ENCODE results near the gene PARD3B. TPM values are rescaled to one million over a fixed set of nuclear protein-coding genes. Genes with fewer than 3 reads are reported as not detected.
"Not testable (repeated sequence)": the region's sequence is repeated elsewhere in the genome, so short reads cannot be mapped to it uniquely, and the experiment has no call there.

PARD3B gene
- total RNA-seq, 2 experiments from 2014 or later = 0.46 TPM; not detected in 1

DNA sequence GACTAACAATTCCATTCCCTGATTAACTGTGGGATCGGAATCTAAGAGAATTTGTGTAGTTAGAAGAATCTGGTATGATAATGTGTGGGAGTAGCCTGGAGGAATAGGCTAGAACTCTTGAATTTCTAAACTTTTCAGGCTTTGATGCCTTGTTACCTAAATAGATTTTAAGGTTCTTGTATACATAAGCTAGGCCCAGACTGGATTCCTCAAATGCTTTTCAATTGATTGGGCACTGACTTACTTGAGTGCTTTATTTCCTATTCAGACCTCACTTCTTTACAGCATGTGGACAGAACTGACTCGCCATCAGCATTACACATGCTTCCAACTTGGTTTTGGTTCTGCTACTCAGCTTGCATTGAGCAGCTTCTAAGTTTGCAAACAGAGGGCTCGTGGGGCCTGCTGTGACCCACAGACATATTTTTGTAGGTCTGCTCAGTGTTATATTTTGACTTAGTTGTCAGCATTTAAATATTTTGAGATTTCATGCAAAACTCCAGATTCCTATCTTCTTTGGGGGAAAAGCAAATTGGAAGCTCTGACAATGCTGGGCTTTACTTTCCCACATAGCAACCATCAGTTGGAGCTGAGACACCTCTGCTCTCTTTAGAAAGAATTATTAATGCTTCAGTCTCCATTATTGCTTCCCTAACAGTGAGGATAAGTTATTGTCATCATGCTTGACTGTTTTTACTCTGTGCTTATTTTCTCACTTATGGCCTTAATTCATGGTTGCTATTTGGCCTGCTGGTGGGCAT is 5.7 kb downstream of the PARD3B start:
- CTCF ChIA-PET = no interaction called here
- POLR2A ChIA-PET = no interaction called here
- ATAC-seq (no peak), DNase-seq (no peak)
- Mint-ChIP-seq H3K27ac (no peak overlapping the region), H3K4me3 (no peak overlapping the region), H3K36me3 (ENCODE audit: low read depth) (no peaks in the 10 kb centered on the region), H3K27me3 (peaks cover 19% of the 10 kb centered on the region), H3K4me1 (no peaks in the 10 kb centered on the region), H3K9me3 (ENCODE audit: low read depth) (no peaks in the 10 kb centered on the region)
- intact Hi-C loops (cut with DNase I, micrococcal nuclease) = no loop called here

DNA sequence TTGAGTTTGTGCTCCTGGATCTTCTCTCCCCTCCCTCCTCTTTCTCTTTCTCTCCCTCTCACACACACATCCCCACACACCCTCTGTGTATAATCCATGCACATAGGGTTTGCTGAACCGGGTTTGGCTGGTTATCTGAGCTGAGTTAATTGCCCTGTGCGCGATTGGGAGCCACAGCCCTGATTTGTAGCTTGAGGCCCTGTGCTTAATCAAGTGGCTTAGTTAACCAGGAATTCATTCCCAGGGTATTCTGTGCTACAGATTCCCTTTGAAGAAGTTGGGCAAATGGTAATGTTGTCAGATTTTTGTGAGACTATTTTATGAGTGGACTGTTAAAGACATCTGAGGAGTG is 6.2 kb downstream of the PARD3B start:
- intact Hi-C loops (cut with DNase I, micrococcal nuclease) = no loop called here
- ATAC-seq (no peak), DNase-seq (no peak)
- Mint-ChIP-seq H3K4me1 (no peaks in the 10 kb centered on the region), H3K9me3 (ENCODE audit: low read depth) (no peaks in the 10 kb centered on the region), H3K27me3 (peaks cover 15% of the 10 kb centered on the region), H3K36me3 (ENCODE audit: low read depth) (no peaks in the 10 kb centered on the region), H3K27ac (no peak overlapping the region), H3K4me3 (no peak overlapping the region)
- ChIA-PET CTCF (interaction anchor here (0.6 kb wide), 2 partner anchors 102 to 659 kb away, joined by 3 to 6 read pairs; no protein-coding TSS in a partner anchor), POLR2A (no interaction called here)

DNA sequence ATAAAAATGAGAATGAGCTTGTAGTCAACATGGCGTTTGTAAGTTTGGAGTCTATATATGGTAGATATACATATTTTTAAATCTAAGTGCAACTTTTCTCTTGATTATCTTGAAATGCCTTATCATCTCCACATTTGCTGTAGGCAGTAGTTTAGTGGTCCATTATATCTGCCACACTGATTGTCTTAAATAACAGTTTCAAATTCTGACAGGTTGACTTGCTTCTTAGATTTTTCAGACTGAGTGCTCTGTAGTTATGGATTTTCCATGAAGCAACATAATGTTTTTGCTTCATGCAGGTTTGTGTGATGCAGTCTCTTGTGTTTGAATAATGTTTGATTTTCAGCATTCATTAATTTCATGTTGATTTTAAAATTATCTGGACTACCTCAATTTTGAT is 12.3 kb downstream of the PARD3B start:
- no peaks in the 10 kb centered on the region for H3K9me3 Mint-ChIP-seq (ENCODE audit: low read depth)
- CTCF ChIA-PET = no interaction called here

DNA sequence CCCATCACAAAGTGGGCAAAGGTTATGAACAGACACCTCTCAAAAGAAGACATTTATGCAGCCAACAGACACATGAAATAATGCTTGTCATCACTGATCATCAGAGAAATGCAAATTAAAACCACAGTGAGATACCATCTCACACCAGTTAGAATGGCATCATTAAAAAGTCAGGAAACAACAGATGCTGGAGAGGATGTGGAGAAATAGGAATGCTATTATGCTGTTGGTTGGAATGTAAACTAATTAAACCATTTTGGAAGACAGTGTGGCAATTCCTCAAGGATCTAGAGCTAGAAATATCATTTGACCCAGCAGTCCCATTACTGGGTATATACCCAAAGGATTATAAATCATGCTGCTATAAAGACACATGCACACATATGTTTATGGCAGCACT is 14.1 kb downstream of the PARD3B start:
- H3K27ac Mint-ChIP-seq; DNase-seq; H3K36me3 Mint-ChIP-seq (ENCODE audit: low read depth); POLR2A ChIA-PET; H3K4me3 Mint-ChIP-seq; H3K4me1 Mint-ChIP-seq; ATAC-seq; intact Hi-C loops (cut with DNase I, micrococcal nuclease); H3K9me3 Mint-ChIP-seq (ENCODE audit: low read depth): not testable (repeated sequence)
- CTCF ChIA-PET = interaction anchor here (0.7 kb wide), 1 partner anchor 12 kb away, joined by 5 read pairs; no protein-coding TSS in a partner anchor
- peaks cover 18% of the 10 kb centered on the region for H3K27me3 Mint-ChIP-seq

More for the DNA sequence above, 12.3 kb downstream of the PARD3B start:
- no peaks in the 10 kb centered on the region for H3K4me1 Mint-ChIP-seq
- peaks cover 18% of the 10 kb centered on the region for H3K27me3 Mint-ChIP-seq
- intact Hi-C loops (cut with DNase I, micrococcal nuclease) = no loop called here
- no peak overlapping the region for H3K4me3 Mint-ChIP-seq
- no peaks in the 10 kb centered on the region for H3K36me3 Mint-ChIP-seq (ENCODE audit: low read depth)
- H3K27ac Mint-ChIP-seq = no peak overlapping the region
- POLR2A ChIA-PET = no interaction called here
- ATAC-seq (no peak), DNase-seq (no peak)

DNA sequence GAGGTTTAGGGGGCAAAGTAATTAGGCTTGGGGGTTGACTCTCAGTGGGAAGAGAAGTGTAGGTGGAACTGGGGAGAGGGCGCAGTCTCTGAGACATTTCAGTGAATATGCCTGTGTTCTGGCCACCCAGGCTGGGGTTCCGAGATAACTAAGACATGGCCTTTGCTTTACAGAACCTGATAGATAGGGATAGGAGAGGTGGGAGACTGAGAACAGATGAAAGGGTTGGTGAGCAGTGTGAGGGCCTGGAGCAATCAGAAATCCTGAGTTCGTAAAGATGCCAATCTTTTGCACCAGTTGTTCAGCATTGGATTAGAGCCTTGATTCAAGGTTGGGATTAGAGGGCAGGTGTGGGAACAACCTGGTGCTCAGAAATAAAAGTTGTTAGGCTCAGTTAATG is 15.6 kb downstream of the PARD3B start:
- H3K36me3 Mint-ChIP-seq (ENCODE audit: low read depth) = no peaks in the 10 kb centered on the region
- DNase-seq = no peak
- intact Hi-C loops (cut with DNase I, micrococcal nuclease) = no loop called here
- ChIA-PET POLR2A (no interaction called here), CTCF (no interaction called here)
- H3K9me3 Mint-ChIP-seq (ENCODE audit: low read depth) = no peaks in the 10 kb centered on the region
- peaks cover 14% of the 10 kb centered on the region for H3K27me3 Mint-ChIP-seq
- H3K4me1 Mint-ChIP-seq = no peaks in the 10 kb centered on the region
- no peak for ATAC-seq
- no peak overlapping the region for H3K27ac Mint-ChIP-seq
- no peak overlapping the region for H3K4me3 Mint-ChIP-seq

DNA sequence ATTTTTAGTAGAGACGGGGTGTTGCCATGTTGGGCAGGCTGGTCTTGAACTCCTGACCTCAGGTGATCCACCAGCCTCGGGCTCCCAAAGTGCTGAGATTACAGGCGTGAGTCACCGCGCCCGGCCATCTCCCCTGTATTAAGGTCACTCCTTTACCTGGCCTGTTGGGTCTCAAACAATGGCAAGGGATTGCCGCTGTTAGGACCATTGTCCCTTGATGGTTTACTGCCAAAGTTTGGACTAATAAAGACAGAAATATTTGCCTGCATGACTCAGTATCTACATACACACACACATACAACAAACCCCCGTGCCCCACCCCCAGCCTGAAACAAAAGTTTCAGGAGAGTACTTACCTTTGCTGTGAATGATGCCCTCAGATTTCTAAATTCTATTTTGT is 16.5 kb downstream of the PARD3B start:
- ChIA-PET POLR2A (no interaction called here), CTCF (interaction anchor here (1.0 kb wide), 1 partner anchor 19 kb away, joined by 3 read pairs; no protein-coding TSS in a partner anchor)
- ATAC-seq (no peak), DNase-seq (no peak)
- no peaks in the 10 kb centered on the region for H3K9me3 Mint-ChIP-seq (ENCODE audit: low read depth)
- peaks cover 13% of the 10 kb centered on the region for H3K27me3 Mint-ChIP-seq
- no peak overlapping the region for H3K27ac Mint-ChIP-seq
- no peaks in the 10 kb centered on the region for H3K4me1 Mint-ChIP-seq
- H3K4me3 Mint-ChIP-seq = no peak overlapping the region
- H3K36me3 Mint-ChIP-seq (ENCODE audit: low read depth) = no peaks in the 10 kb centered on the region
- intact Hi-C loops (cut with DNase I, micrococcal nuclease) = no loop called here

DNA sequence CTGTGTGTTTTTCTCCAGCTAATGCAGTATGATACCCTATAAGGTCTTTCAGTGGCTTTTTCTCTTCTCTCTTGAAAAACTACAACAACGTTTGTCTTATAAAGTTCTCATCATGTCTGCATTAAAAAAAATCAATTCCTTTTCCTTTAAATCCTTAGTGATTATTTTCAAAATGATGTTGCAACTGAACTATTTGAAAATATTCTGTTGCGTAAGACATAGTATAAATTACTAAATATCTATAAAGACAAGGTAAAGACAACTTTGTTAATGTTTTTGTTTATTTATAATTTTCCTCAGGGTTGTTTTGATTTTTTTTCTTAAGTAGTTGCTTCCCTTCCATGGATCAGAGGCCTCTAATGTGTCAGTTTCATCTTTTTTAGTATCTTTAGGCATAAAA is 21.2 kb downstream of the PARD3B start:
- no peak overlapping the region for H3K27ac Mint-ChIP-seq
- H3K36me3 Mint-ChIP-seq (ENCODE audit: low read depth) = no peaks in the 10 kb centered on the region
- no peaks in the 10 kb centered on the region for H3K27me3 Mint-ChIP-seq
- no peak for ATAC-seq
- H3K4me3 Mint-ChIP-seq = no peak overlapping the region
- no peak for DNase-seq
- ChIA-PET CTCF (no interaction called here), POLR2A (no interaction called here)
- intact Hi-C loops (cut with DNase I, micrococcal nuclease) = no loop called here
- no peaks in the 10 kb centered on the region for H3K4me1 Mint-ChIP-seq
- H3K9me3 Mint-ChIP-seq (ENCODE audit: low read depth) = no peaks in the 10 kb centered on the region

DNA sequence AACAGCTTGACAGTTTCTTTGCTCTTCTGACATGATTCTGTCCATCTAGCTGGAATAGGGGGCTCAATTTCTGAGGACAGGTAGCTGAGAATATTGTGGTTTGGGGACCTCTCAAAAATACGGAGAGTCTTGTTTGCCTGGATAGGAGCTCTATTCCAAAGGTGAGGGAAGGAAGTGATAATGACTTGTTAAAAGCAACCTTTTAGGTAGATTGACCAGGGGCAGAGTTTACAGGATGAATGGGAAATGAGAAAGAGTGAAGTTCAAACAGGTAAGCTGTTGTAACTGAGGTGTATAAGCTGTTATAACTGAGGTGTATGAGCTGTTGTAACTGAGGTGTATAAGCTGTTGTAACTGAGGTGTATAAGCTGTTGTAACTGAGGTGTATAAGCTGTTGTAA is 25.1 kb downstream of the PARD3B start:
- intact Hi-C loops (cut with DNase I, micrococcal nuclease) = no loop called here
- DNase-seq (no peak), ATAC-seq (no peak)
- CTCF ChIA-PET = interaction anchor here (1.2 kb wide), 1 partner anchor 311 kb away, joined by 3 read pairs; no protein-coding TSS in a partner anchor
- Mint-ChIP-seq H3K4me1 (no peaks in the 10 kb centered on the region), H3K27ac (no peak overlapping the region), H3K4me3 (no peak overlapping the region), H3K9me3 (ENCODE audit: low read depth) (no peaks in the 10 kb centered on the region), H3K27me3 (no peaks in the 10 kb centered on the region), H3K36me3 (ENCODE audit: low read depth) (no peaks in the 10 kb centered on the region)
- POLR2A ChIA-PET = no interaction called here

DNA sequence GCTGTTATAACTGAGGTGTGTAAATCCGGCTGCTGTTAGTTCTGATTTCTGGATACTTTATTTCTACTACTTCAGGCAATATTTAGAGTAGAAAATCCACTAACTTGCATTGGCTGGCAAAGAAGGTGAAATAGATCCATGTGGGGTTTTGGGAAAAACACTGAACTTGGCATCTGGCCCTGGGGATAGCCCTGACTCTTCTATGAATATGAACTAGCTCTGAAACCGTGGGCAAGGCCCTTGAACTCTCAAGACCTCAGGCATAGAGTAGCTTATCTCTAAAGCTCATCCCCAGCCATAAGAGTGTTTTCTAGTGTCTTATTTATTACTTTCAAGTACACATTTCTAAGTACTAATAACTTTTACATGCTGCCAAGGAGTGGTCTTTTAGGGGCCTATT is 25.8 kb downstream of the PARD3B start:
- Mint-ChIP-seq H3K4me3 (no peak overlapping the region), H3K9me3 (ENCODE audit: low read depth) (no peaks in the 10 kb centered on the region), H3K27me3 (no peaks in the 10 kb centered on the region), H3K4me1 (peaks cover under 1% of the 10 kb centered on the region), H3K36me3 (ENCODE audit: low read depth) (no peaks in the 10 kb centered on the region), H3K27ac (no peak overlapping the region)
- ChIA-PET CTCF (no interaction called here), POLR2A (no interaction called here)
- DNase-seq (no peak), ATAC-seq (no peak)
- intact Hi-C loops (cut with DNase I, micrococcal nuclease) = no loop called here

DNA sequence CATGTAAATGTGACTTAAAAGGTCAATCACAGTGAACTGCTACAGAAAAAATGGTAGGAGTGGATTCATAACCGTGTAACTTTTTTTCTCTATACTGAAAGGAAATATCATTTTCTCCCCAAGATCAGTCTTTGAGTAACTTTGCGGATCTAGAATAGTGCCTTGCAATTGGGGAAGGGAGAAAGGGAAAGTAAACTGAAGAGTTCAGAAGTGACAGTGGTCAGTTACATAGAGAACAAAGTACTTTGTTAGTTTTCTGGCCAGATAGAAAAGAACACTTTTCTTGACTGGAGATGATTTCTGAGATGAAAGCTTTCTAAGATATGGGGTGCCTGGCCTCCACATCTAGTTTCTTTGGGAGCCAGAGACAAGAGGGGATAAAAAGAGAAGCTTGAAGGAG is 26.6 kb downstream of the PARD3B start:
- Mint-ChIP-seq H3K27ac (no peak overlapping the region), H3K4me1 (peaks cover 5% of the 10 kb centered on the region), H3K27me3 (no peaks in the 10 kb centered on the region), H3K36me3 (ENCODE audit: low read depth) (no peaks in the 10 kb centered on the region), H3K9me3 (ENCODE audit: low read depth) (no peaks in the 10 kb centered on the region), H3K4me3 (no peak overlapping the region)
- ChIA-PET CTCF (no interaction called here), POLR2A (no interaction called here)
- ATAC-seq (no peak), DNase-seq (no peak)
- intact Hi-C loops (cut with DNase I, micrococcal nuclease) = no loop called here

DNA sequence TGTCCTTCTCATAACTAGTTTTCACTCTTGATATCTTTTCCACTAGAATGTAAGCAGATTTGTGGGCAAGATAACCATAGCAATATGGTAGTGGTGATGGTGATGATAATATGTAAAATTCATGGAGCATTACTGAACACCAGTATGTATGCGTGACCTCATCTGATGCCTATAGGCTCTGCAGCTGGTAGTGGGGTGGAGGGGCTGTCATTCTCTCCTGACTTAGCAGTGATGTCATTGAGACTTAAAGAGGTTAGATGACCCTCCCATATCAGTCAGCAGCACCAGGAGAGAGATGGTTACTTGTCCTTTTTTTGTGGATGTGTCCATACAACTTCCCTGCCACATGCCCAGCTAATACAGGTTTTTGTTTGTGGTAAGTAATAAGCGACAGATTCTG is 27.9 kb downstream of the PARD3B start:
- H3K27ac Mint-ChIP-seq = no peak overlapping the region
- CTCF ChIA-PET = no interaction called here
- POLR2A ChIA-PET = no interaction called here

DNA sequence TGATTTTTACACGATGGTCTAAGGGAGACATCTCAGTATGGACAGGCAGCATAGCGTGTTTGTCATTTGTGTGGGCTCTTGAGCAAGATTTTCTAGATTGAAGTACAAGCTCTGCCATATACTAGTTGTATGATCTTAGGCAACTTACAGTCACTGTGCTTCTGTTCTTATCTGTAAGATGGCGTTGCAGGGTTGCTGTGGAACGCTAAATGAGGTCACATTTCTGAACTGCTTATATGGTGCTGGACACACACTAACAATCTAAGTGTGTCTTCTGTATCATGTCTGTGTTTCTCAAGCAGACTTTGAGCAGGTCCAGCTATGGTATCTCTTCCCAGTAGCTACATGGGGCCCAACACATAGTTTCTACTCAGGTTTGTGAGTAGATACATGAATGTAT is 29.2 kb downstream of the PARD3B start:
- CTCF ChIA-PET = no interaction called here
- POLR2A ChIA-PET = no interaction called here
- intact Hi-C loops (cut with DNase I, micrococcal nuclease) = no loop called here
- no peak for ATAC-seq
- Mint-ChIP-seq H3K27me3 (peaks cover 2% of the 10 kb centered on the region), H3K4me1 (peaks cover 5% of the 10 kb centered on the region), H3K27ac (no peak overlapping the region), H3K4me3 (no peak overlapping the region), H3K36me3 (ENCODE audit: low read depth) (no peaks in the 10 kb centered on the region), H3K9me3 (ENCODE audit: low read depth) (no peaks in the 10 kb centered on the region)
- no peak for DNase-seq

More for the DNA sequence above, 27.9 kb downstream of the PARD3B start:
- intact Hi-C loops (cut with DNase I, micrococcal nuclease) = no loop called here
- Mint-ChIP-seq H3K9me3 (ENCODE audit: low read depth) (no peaks in the 10 kb centered on the region), H3K4me1 (peaks cover 5% of the 10 kb centered on the region), H3K4me3 (no peak overlapping the region), H3K27me3 (no peaks in the 10 kb centered on the region), H3K36me3 (ENCODE audit: low read depth) (no peaks in the 10 kb centered on the region)
- no peak for DNase-seq
- ATAC-seq = no peak

DNA sequence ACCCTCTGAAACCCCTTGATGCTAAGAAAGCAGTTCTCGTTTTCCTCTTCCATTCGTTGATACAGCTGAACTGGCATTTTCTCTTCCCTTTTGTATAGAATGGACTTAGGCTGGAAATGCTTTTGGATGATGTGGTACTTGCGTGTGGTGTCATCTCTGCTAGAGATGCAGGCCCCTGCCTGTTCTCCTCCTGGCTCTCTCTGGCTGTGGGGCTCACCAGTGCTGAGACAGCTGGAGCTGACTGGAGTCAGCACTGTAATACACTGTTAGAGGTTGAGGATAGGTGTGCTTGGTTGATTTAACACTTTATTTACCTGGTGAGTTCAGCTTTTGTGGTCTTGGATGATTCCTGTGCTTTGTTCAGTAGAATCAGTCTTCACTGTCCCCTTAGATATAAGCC is 30.2 kb downstream of the PARD3B start:
- ChIA-PET POLR2A (no interaction called here), CTCF (no interaction called here)
- intact Hi-C loops (cut with DNase I, micrococcal nuclease) = no loop called here
- no peaks in the 10 kb centered on the region for H3K9me3 Mint-ChIP-seq (ENCODE audit: low read depth)
- ATAC-seq = no peak
- H3K4me1 Mint-ChIP-seq = peaks cover 5% of the 10 kb centered on the region
- DNase-seq = no peak
- peaks cover 5% of the 10 kb centered on the region for H3K27me3 Mint-ChIP-seq
- H3K36me3 Mint-ChIP-seq (ENCODE audit: low read depth) = no peaks in the 10 kb centered on the region
- H3K27ac Mint-ChIP-seq = no peak overlapping the region
- H3K4me3 Mint-ChIP-seq = no peak overlapping the region

All from activated CD4-positive, alpha-beta T cell treated with anti-CD3 and anti-CD28 coated beads for 36 hours (primary cell).